SK-N-MC (cell line): ENCODE results near the gene ASPG.

Experiments
- EZH2 ChIP-seq: fragments of 200-600 bp; sonication (generic); IDR thresholded peaks from one replicate; pipeline ENCODE4 v1.6.1; 2017; ENCODE audit warnings: antibody characterized with exemption
- FOXP2 ChIP-seq: optimal IDR thresholded peaks from 2 replicates; pipeline ENCODE3; 2011; ENCODE audit warnings: mild to moderate bottlenecking, moderate library complexity; ENCODE audit not compliant: insufficient read depth; ENCODE audit errors: extremely low read length, control extremely low read depth
- POLR2AphosphoS5 ChIP-seq: IDR thresholded peaks from 2 replicates; pipeline ENCODE4 v1.6.1; 2012; ENCODE audit warnings: mild to moderate bottlenecking, low read depth, low read length, borderline replicate concordance

DNA sequence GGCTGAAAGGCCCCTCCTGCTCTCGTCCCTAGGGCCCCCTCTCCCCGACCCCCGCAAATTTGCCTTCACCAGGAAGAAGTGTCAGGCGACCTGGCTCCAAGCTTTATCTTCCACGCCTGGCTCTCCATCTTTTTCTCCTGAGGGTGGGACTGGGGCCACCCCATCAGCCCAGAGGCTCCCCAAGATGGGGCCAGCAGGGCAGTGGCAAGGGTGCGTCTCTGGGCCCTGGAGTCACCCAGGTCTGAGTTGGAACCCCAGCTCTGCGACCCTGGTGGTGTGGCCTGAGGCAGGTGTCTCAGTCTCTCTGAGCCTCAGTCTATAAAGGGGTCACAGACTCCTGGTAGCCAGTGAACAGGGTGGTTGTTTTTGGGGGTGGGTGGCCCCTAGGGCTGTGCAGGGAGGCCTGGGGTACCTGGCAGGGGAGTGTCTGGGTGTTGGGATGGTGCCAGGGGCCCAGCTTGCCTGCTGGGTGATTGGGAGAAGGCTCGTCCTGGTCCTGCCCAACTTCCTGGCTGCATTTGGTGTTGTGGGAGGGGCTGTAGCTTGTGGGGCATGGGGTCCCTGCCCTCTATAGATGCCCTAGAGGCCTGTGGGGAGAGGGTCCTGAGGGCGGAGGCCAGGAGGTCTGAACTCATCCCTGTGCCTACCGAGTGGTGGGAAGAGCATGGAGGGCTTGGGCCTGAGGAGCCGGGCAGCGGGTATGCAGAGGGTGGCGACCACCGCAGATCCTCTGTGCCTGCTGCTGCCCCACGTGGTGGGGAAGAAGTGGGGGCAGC, 60.5 kb downstream of the ASPG start:
- TF ChIP-seq EZH2, result no peak
- no peak for TF ChIP-seq POLR2AphosphoS5
- no peak for TF ChIP-seq FOXP2
